ENCODE data around the gene MCTP1. TPM values are rescaled to one million over a fixed set of nuclear protein-coding genes. Genes with fewer than 3 reads are reported as not detected.

MCTP1 gene
- total and polyA plus RNA-seq, 10 of the 15 experiments (the other 5 are each of a cell fraction or from before 2014, with no cell fraction given), result 12.6 to 45.9 (median 18.8) TPM

DNA sequence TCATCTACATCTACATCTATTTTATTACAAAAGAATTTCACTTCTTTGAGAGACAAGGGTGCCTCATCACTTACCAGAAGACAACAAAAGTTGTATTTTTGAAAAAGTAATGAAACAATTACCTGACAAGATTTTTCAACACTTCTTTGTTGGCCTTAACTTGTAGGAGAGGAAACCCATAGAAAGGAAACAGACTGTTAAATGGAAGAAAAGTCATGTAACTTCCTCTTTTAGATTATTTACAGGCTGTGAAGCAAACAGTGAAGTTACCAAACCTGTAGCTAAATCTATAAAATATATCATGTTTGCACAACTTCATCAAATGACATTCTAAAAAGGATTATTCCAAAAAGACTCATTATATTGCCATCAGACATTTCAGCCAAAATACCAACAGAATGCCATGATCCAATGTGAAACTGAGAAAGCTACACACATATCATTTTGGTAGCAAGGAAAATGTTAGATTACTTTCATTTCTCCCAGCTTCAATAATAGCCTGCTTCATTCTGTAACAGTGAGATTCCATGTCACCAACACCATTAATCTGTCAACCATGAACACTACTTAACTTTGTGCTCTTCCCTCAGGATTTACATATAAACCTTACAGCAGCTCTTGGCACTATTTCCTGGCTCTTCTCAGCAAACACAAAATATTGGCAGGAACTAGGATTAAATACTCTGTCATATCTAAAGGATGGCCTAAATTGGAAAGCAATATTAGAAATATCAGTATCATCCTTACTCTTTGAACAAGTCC is 122.5 kb downstream of the MCTP1 start:
- Histone ChIP-seq H3K36me3 (ENCODE audit: control insufficient read depth in 2 of 2, insufficient read depth in 2 of 2, low read length in 1 of 2) (no peaks in the 10 kb centered on the region), H3K9ac (ENCODE audit: control insufficient read depth, insufficient read depth, low read length) (no peak overlapping the region), H3K4me1 (ENCODE audit: control insufficient read depth, insufficient read depth, low read length) (no peaks in the 10 kb centered on the region), H3K9me3 (replicated peaks; ENCODE audit: control insufficient read depth, insufficient read depth, low read length) (no peaks in the 10 kb centered on the region), H3K79me2 (ENCODE audit: control insufficient read depth, insufficient read depth, low read length) (no peaks in the 10 kb centered on the region), H3K4me2 (ENCODE audit: control insufficient read depth, insufficient read depth) (no peak overlapping the region), H3K27me3 (replicated peaks in 1 of 2; ENCODE audit: control insufficient read depth in 2 of 2, insufficient read depth in 2 of 2, low read length in 1 of 2) (no peaks in the 10 kb centered on the region; a peak in 1 of 4 replicates), H3K27ac (ENCODE audit: control insufficient read depth, insufficient read depth) (no peak overlapping the region), H4K20me1 (ENCODE audit: control insufficient read depth, insufficient read depth) (no peaks in the 10 kb centered on the region), H2AFZ (ENCODE audit: control insufficient read depth, low read depth, low read length) (no peak overlapping the region), H3K4me3 (no peak overlapping the region)
- no TSS peak for BruUV-seq (replicated peaks)
- ChIA-PET SMC1A (ENCODE audit: uncharacterized antibody, unreplicated experiment) (interaction anchor here (0.7 kb wide), 1 partner anchor 11 kb away, joined by 3 read pairs; no protein-coding TSS in a partner anchor), CTCF (no interaction called here), POLR2A (no interaction called here), RAD21 (ENCODE audit: unreplicated experiment) (no interaction called here)
- no peak for TF ChIP-seq EP300 (IDR thresholded peaks at IDR 0.05; ENCODE audit: borderline replicate concordance in 1 of 2, control insufficient read depth in 1 of 2, low read depth in 2 of 2, low read length in 2 of 2)
- no peak for TF ChIP-seq ESRRA (IDR thresholded peaks at IDR 0.05; ENCODE audit: low read length)
- no peak for TF ChIP-seq TCF3 (IDR thresholded peaks at IDR 0.05; ENCODE audit: borderline replicate concordance, insufficient read depth, low read depth, low read length)
- no peak for TF ChIP-seq YBX1 (IDR thresholded peaks at IDR 0.05)
- no peak for TF ChIP-seq NFIC (IDR thresholded peaks at IDR 0.05; ENCODE audit: low read depth, low read length)
- no peak for TF ChIP-seq PAX8 (IDR thresholded peaks at IDR 0.05)
- no peak for TF ChIP-seq PAX5 (IDR thresholded peaks at IDR 0.05; ENCODE audit: borderline replicate concordance, low read depth, low read length)
- TF ChIP-seq JUNB (IDR thresholded peaks at IDR 0.05), result no peak
- TF ChIP-seq, protein P1, sequence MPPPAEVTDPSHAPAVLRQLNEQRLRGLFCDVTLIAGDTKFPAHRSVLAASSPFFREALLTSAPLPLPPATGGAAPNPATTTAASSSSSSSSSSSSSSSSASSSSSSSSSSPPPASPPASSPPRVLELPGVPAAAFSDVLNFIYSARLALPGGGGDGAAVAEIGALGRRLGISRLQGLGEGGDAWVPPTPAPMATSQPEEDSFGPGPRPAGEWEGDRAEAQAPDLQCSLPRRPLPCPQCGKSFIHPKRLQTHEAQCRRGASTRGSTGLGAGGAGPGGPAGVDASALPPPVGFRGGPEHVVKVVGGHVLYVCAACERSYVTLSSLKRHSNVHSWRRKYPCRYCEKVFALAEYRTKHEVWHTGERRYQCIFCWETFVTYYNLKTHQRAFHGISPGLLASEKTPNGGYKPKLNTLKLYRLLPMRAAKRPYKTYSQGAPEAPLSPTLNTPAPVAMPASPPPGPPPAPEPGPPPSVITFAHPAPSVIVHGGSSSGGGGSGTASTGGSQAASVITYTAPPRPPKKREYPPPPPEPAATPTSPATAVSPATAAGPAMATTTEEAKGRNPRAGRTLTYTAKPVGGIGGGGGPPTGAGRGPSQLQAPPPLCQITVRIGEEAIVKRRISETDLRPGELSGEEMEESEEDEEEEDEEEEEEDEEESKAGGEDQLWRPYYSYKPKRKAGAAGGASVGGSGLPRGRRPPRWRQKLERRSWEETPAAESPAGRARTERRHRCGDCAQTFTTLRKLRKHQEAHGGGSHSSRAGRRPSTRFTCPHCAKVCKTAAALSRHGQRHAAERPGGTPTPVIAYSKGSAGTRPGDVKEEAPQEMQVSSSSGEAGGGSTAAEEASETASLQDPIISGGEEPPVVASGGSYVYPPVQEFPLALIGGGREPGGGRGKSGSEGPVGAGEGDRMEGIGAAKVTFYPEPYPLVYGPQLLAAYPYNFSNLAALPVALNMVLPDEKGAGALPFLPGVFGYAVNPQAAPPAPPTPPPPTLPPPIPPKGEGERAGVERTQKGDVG (CRISPR knock-in tag; IDR thresholded peaks at IDR 0.05), result no peak
- TF ChIP-seq, protein P2, sequence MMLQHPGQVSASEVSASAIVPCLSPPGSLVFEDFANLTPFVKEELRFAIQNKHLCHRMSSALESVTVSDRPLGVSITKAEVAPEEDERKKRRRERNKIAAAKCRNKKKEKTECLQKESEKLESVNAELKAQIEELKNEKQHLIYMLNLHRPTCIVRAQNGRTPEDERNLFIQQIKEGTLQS (IDR thresholded peaks at IDR 0.05; ENCODE audit: borderline replicate concordance, extremely low read depth, low read depth, low read length), result no peak
- no peak for TF ChIP-seq HDAC2 (IDR thresholded peaks at IDR 0.05)
- TF ChIP-seq CREM (IDR thresholded peaks at IDR 0.05; ENCODE audit: low read depth), result no peak
- TF ChIP-seq, protein P3, sequence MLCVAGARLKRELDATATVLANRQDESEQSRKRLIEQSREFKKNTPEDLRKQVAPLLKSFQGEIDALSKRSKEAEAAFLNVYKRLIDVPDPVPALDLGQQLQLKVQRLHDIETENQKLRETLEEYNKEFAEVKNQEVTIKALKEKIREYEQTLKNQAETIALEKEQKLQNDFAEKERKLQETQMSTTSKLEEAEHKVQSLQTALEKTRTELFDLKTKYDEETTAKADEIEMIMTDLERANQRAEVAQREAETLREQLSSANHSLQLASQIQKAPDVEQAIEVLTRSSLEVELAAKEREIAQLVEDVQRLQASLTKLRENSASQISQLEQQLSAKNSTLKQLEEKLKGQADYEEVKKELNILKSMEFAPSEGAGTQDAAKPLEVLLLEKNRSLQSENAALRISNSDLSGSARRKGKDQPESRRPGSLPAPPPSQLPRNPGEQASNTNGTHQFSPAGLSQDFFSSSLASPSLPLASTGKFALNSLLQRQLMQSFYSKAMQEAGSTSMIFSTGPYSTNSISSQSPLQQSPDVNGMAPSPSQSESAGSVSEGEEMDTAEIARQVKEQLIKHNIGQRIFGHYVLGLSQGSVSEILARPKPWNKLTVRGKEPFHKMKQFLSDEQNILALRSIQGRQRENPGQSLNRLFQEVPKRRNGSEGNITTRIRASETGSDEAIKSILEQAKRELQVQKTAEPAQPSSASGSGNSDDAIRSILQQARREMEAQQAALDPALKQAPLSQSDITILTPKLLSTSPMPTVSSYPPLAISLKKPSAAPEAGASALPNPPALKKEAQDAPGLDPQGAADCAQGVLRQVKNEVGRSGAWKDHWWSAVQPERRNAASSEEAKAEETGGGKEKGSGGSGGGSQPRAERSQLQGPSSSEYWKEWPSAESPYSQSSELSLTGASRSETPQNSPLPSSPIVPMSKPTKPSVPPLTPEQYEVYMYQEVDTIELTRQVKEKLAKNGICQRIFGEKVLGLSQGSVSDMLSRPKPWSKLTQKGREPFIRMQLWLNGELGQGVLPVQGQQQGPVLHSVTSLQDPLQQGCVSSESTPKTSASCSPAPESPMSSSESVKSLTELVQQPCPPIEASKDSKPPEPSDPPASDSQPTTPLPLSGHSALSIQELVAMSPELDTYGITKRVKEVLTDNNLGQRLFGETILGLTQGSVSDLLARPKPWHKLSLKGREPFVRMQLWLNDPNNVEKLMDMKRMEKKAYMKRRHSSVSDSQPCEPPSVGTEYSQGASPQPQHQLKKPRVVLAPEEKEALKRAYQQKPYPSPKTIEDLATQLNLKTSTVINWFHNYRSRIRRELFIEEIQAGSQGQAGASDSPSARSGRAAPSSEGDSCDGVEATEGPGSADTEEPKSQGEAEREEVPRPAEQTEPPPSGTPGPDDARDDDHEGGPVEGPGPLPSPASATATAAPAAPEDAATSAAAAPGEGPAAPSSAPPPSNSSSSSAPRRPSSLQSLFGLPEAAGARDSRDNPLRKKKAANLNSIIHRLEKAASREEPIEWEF (IDR thresholded peaks at IDR 0.05; ENCODE audit: insufficient replicate concordance, low read depth, low read length), result no peak
- TF ChIP-seq CBFB (IDR thresholded peaks at IDR 0.05; ENCODE audit: low read depth), result no peak
- TF ChIP-seq SUZ12 (IDR thresholded peaks at IDR 0.05; ENCODE audit: unreplicated experiment), result no peak
- FAIRE-seq (no peak), ATAC-seq (peak; percentile 64), DNase-seq (ENCODE audit: low read depth, low spot score) (no peak)
- in situ Hi-C loops (cut with MboI) (no loop called here), intact Hi-C loops (cut with micrococcal nuclease; ENCODE audit: unreplicated experiment) (no loop called here)

Measured in GM12878 (cell line).